Eye (tissue), 1 donor: ENCODE data around the gene RIC1.
"Not testable (repeated sequence)": the region's sequence is repeated elsewhere in the genome, so short reads cannot be mapped to it uniquely, and the experiment has no call there.

Experiments used
- DNase-seq: peaks from one replicate; pipeline ENCODE4 v3.0.0-alpha.2; 2015

Gene RIC1

GRCh38 chr9:5722679-5723078 is 93.8 kb downstream of the RIC1 start:
- not testable (repeated sequence) for DNase-seq

DNA sequence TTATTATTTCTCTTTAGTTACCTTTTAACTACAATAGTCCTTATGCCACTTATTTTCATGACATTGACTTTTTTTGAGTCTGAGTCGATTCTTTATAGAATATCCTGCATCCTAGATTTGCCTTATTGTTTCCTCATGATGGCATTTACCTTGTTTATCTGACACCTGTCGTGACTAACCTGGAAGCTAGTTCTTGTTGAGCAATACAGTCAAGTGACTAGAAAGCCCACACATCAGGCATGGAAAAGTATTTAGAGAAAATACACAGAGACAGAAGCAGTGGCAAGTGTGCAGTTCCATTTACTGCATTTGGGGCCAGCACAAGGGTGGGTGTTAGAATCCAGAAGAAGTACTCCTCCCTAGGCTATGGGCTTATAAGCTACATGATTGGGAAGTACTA is 106.2 kb downstream of the RIC1 start:
- no peak for DNase-seq

DNA sequence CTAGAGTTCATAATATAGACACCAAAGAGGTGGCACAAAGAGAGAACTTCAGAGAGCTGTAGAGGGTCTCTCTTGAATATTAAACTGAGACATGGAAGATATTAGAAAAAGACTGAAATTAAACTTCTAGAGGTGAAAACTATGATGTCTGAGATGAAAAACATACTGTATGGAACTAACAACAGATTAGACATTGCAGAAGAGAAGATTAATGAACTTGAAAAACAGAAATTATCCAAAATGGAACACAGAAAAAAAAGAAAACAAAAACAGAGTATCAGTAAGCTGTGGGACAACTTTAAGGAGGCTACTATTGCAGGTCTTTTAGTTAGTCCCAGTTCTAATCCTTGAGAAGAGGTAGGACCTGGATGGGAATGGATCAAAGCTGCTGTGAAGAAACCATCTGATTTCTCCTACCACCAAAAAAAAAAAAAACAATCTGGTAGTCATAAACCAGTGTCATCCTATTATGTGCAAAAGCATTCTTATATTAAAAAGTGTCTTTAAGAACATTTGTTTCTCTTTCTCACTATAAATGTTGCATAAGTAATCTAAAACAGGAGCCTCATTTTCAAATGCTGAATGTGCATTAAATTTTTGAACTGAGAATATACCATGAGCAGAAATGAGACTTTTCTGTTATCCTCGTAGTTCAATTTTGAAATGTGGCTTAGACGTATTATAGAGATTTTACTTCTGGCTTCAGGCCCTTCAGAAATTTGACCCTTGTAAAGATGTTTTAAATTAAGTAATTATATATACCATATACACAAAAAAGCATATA is 107.8 kb downstream of the RIC1 start:
- no peak for DNase-seq

GRCh38 chr9:5743109-5743508 is 114.2 kb downstream of the RIC1 start:
- DNase-seq, result no peak

DNA sequence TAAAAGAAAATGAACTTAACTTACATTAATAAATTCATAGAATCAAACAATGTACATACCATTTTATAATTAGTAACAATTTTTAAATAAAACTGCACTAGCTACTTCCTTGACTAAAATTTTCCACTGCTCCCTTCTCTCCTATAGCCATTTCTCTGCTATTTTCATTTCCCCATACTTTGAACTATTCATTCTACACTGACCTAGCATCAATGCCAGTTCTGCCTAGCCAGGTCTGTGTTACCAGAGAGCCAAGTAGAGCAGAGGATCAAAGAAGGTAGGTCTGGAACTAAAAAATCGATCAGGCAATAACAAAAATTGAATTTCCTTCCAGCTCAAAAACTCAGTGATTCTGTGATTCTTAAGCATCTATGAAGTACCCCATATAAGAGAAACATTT is 119.5 kb downstream of the RIC1 start:
- DNase-seq, result no peak

GRCh38 chr9:5749306-5749705 is 120.4 kb downstream of the RIC1 start:
- no peak for DNase-seq

DNA sequence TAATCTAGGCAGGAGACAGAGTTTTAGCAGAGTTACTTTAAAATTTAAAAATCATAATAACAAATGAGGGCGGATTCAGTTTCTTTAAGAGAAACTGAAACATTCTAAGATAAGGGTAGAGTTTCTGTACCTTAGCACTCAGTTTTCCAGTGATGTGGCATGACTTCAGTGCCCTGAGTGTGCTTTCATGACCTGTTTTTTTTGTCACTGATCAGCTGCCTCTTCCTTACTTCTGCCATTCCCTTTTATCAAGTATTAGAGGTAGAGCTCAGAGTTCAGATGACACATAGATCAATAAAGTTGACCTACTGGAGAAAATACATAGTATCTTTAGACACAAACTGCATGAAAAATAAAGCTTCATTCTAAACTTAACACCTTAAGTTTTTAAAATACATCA is 121.7 kb downstream of the RIC1 start:
- DNase-seq, result no peak

DNA sequence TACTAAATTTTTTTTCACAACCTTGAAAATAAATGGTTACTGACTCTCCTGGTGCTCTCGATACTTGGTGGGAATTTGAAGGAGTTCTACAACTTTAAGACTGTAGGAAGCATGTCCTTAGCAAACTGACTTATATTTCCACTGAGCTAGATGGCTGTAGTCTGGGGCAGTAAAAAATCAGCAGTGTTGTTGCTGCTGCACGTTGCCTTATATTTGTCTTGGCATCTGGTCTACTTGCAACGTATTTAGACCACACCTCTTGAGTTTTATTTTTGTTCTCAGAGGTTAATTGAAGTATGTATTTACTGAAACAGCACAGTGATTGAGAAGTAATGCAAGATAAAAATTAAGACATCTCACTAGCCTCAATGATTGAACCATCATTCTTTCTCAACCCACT is 127.7 kb downstream of the RIC1 start:
- no peak for DNase-seq

DNA sequence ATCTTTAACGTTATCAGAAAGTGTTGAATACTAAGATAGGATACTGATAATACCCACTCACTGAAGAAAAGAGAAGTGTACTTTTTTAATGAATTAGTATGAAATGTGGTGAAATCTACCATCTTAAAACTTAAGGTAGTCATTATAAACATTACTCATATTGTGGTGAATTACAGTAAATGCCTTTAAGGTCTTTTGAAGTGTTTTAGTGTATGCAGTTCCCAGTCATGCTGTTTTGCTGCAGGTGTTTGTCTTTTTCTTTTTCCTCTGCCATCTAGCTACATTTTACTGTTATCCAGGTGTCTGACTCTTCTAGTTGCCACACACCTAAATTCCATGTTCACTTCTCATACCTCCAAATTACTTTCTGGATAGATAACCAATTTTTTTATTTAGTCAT is 131.4 kb downstream of the RIC1 start:
- DNase-seq, result no peak

DNA sequence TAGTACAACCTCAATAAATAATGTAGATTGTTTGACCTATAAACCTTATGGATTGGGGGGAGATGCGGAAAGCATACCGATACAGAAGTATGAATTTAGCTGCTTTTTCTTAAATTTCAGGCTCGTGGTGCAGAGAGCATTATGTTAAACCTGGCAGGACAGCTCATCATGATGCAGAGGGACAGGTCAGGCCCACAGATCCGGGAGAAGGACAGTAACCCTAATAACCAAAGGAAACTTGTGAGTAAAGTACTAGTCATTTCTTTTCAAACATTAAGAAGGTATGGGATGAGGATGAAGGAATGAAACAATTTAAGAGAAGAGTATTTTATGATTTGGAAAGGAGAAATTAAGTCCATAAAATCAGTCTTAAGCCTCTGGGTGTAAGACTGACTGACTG is 133.5 kb downstream of the RIC1 start:
- DNase-seq, result no peak

GRCh38 chr9:5764130-5764868 is 135.4 kb downstream of the RIC1 start:
- no peak for DNase-seq

- DNase-seq, result no peak
Observed at GRCh38 chr9:5767968-5768932, 139.3 kb downstream of the RIC1 start.

GRCh38 chr9:5773324-5773999 is 144.6 kb downstream of the RIC1 start:
- no peak for DNase-seq

DNA sequence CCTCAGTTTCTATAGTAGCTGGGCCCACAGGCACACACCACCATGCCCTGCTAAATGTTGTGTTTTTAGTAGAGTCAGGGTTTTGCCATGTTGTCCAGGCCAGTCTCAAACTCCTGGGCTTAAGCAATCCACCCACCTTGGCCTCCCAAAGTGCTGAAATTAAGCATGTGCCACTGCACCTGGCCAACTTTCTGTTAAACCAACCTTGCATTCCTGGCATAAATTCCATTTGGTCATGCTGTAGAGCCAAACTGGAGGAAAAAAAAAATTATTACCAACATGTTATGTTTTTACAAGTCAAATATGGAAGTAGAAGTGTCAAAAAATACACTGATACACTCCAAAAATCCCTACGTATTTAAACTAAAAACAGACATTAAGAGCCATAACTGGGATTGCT is 149.9 kb downstream of the RIC1 start:
- DNase-seq, result peak; percentile 31

GRCh38 chr9:5779705-5780218 is 150.9 kb downstream of the RIC1 start:
- DNase-seq, result not testable (repeated sequence)

DNA sequence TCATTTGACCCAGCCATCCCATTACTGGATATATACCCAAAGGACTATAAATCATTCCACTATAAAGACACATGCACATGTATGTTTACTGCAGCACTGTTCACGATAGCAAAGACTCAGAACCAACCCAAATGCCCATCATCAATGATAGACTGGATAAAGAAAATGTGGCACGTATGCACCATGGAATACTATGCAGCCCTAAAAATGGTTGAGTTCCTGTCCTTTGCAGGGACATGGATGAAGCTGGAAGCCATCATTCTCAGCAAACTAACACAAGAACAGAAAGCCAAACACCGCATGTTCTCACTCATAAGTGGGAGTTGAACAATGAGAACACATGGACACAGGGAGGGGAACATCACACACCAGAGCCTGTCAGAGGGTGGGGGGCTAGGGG is 154.5 kb downstream of the RIC1 start:
- DNase-seq, result not testable (repeated sequence)

GRCh38 chr9:5783982-5784381 is 155.1 kb downstream of the RIC1 start:
- no peak for DNase-seq

GRCh38 chr9:5784526-5785315 is 155.8 kb downstream of the RIC1 start:
- no peak for DNase-seq

- no peak for DNase-seq
Observed at GRCh38 chr9:5786370-5787127, 157.6 kb downstream of the RIC1 start.

GRCh38 chr9:5787220-5787619 is 158.3 kb downstream of the RIC1 start:
- no peak for DNase-seq
